Neural cell (in vitro differentiated cells): Measurements from ENCODE around the gene DNAJC27. TPM values are rescaled to one million over a fixed set of nuclear protein-coding genes. Genes with fewer than 3 reads are reported as not detected.

ENCODE experiments used
- H2AFZ ChIP-seq: fragments of 200-600, 300-800 bp; sonication (generic), shearing (Covaris generic); 2 replicates; pipeline ENCODE4 v1.6.0; 2014; ENCODE audit warnings: low read depth, mild to moderate bottlenecking, antibody characterized with exemption, low read length, moderate library complexity
- H3F3A ChIP-seq: fragments of 200-600 bp; shearing (Covaris generic); 2 replicates; pipeline ENCODE4 v1.6.1; 2016; ENCODE audit warnings: mild to moderate bottlenecking, moderate library complexity, mixed read lengths, antibody characterized with exemption, low read length; ENCODE audit not compliant: insufficient read depth, poor library complexity, severe bottlenecking
- H3K27ac ChIP-seq: fragments of 200-600, 300-800 bp; sonication (generic), shearing (Covaris generic); 2 replicates; pipeline ENCODE4 v1.5.1; 2014; ENCODE audit warnings: mild to moderate bottlenecking, low read length, moderate library complexity
- H3K27me3 ChIP-seq: fragments of 300-800, 200-600 bp; sonication (generic), shearing (Covaris generic); 2 replicates; pipeline ENCODE4 v1.6.0; 2014; ENCODE audit warnings: mild to moderate bottlenecking, low read depth, low read length, moderate library complexity; ENCODE audit not compliant: insufficient read depth
- H3K36me3 ChIP-seq: fragments of 300-800, 200-600 bp; sonication (generic), shearing (Covaris generic); 2 replicates; pipeline ENCODE4 v1.5.1; 2014; ENCODE audit warnings: mild to moderate bottlenecking, antibody characterized with exemption, low read length, moderate library complexity; ENCODE audit not compliant: insufficient read depth
- H3K4me2 ChIP-seq: fragments of 300-800, 200-600 bp; sonication (generic), shearing (Covaris generic); 2 replicates; pipeline ENCODE4 v1.6.0; 2014; ENCODE audit warnings: mild to moderate bottlenecking, low read length
- H3K4me3 ChIP-seq: fragments of 300-800, 200-600 bp; sonication (generic), shearing (Covaris generic); 2 replicates; pipeline ENCODE4 v1.5.1; 2014; ENCODE audit warnings: mild to moderate bottlenecking, low read length, moderate library complexity
- H3K79me2 ChIP-seq: fragments of 200-600 bp; shearing (Covaris generic); replicated peaks from 2 replicates; pipeline ENCODE4 v1.6.0; 2014; ENCODE audit warnings: mild to moderate bottlenecking, low read length, moderate library complexity; ENCODE audit not compliant: insufficient read depth
- H3K9ac ChIP-seq: fragments of 300-800, 200-600 bp; sonication (generic), shearing (Covaris generic); 2 replicates; pipeline ENCODE4 v1.6.1; 2016; ENCODE audit warnings: mild to moderate bottlenecking, low read length, mixed read lengths
- H3K9me2 ChIP-seq: fragments of 200-600 bp; shearing (Covaris generic); 2 replicates; pipeline ENCODE4 v1.6.1; 2016; ENCODE audit warnings: mild to moderate bottlenecking, low read length, mixed read lengths; ENCODE audit not compliant: insufficient read depth
- H3K9me3 ChIP-seq: fragments of 200-600, 300-800 bp; sonication (generic), shearing (Covaris generic); 2 replicates; pipeline ENCODE4 v1.6.1; 2016; ENCODE audit warnings: mild to moderate bottlenecking, mixed run types, low read length, moderate library complexity, mixed read lengths
- H4K20me1 ChIP-seq: fragments of 200-600 bp; shearing (Covaris generic); 2 replicates; pipeline ENCODE4 v1.6.1; 2016; ENCODE audit warnings: mild to moderate bottlenecking, mixed run types; ENCODE audit not compliant: insufficient read depth
- EP300 ChIP-seq: fragments of 450-650 bp; conservative IDR thresholded peaks from 2 replicates; pipeline ENCODE4 v1.6.1; 2014; ENCODE audit warnings: antibody characterized with exemption, mild to moderate bottlenecking, moderate library complexity; ENCODE audit not compliant: poor library complexity, severe bottlenecking
- EZH2 ChIP-seq: fragments of 200-600, 300-800 bp; shearing (Covaris generic), sonication (generic); IDR thresholded peaks from 2 replicates; pipeline ENCODE4 v1.6.1; 2014; ENCODE audit warnings: antibody characterized with exemption, low read length, borderline replicate concordance, mild to moderate bottlenecking; ENCODE audit not compliant: insufficient read depth, poor library complexity, severe bottlenecking
- MXI1 ChIP-seq: fragments of 450-650 bp; conservative IDR thresholded peaks from 2 replicates; pipeline ENCODE4 v1.6.1; 2014; ENCODE audit warnings: antibody characterized with exemption, mild to moderate bottlenecking; ENCODE audit not compliant: poor library complexity, severe bottlenecking
- POLR2AphosphoS5 ChIP-seq: IDR thresholded peaks from 2 replicates; pipeline ENCODE4 v1.6.1; 2012
- RAD21 ChIP-seq: fragments of 450-650 bp; conservative IDR thresholded peaks from 2 replicates; pipeline ENCODE4 v1.6.1; 2014; ENCODE audit warnings: antibody characterized with exemption, mild to moderate bottlenecking, moderate library complexity
- SMC3 ChIP-seq: fragments of 450-650 bp; conservative IDR thresholded peaks from 2 replicates; pipeline ENCODE4 v1.6.1; 2014; ENCODE audit warnings: antibody characterized with exemption, mild to moderate bottlenecking, moderate library complexity; ENCODE audit not compliant: poor library complexity
- TAF1 ChIP-seq: IDR thresholded peaks from 2 replicates; pipeline ENCODE4 v1.6.1; 2012; ENCODE audit warnings: low read depth
- polyA plus RNA-seq: library from polyadenylated mRNA; depleted of rRNA; stranded (reverse); fragments of >200 nt; gene quantifications from 2 replicates; pipeline ENCODE4 v1.2.3, GENCODE V29; 2014
- TF ChIP-seq, protein P1 (sequence below): fragments of 450-650 bp; IDR thresholded peaks from 2 replicates; pipeline ENCODE4 v1.5.1; 2014; ENCODE audit warnings: antibody characterized with exemption, mild to moderate bottlenecking, moderate library complexity; ENCODE audit not compliant: poor library complexity, severe bottlenecking
- TF ChIP-seq, protein P2 (sequence below): IDR thresholded peaks from 2 replicates; pipeline ENCODE4 v1.6.1; 2012; ENCODE audit warnings: borderline replicate concordance

The DNAJC27 gene
- polyA plus RNA-seq, 1 donor from 2014 or later = 22.4 TPM

DNA sequence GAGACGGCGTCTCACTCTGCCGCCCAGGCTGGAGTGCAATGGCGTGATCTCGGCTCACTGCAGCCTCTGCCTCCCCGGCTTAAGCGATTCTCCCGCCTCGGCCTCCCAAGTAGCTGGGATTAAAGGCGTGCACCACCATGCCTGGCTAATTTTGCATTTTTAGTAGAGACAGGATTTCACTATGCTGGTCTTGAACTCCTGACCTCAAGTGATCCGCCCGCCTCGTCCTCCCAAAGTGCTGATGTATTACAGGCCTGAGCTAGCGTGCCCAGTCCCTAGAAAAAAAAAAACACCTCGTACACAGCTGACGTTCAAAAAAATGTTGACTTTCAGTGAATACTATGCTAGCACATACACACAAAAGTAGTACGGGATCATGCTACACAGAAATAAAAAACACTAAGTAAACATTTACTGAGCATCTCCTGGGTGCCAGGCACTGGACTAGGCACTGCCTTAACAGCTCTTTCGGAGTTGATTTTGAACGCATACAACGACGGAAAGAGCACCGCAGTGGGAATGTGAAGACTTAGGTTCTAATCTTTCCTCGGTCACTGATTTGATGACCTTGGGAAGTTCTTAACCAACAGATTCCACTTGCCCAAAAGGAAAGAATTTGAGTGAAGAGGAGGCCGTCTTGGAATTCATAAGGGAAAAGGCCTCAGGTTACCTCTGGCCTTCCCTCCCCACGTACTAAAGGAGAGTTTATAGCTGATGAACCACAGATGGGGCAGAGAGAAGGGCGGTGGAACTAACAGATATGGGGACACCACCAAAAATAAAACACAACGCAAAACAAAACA lies 1.1 kb downstream of the DNAJC27 start:
- no peak for TF ChIP-seq POLR2AphosphoS5
- no peak for TF ChIP-seq EP300
- no peak for TF ChIP-seq RAD21
- TF ChIP-seq, protein P1, sequence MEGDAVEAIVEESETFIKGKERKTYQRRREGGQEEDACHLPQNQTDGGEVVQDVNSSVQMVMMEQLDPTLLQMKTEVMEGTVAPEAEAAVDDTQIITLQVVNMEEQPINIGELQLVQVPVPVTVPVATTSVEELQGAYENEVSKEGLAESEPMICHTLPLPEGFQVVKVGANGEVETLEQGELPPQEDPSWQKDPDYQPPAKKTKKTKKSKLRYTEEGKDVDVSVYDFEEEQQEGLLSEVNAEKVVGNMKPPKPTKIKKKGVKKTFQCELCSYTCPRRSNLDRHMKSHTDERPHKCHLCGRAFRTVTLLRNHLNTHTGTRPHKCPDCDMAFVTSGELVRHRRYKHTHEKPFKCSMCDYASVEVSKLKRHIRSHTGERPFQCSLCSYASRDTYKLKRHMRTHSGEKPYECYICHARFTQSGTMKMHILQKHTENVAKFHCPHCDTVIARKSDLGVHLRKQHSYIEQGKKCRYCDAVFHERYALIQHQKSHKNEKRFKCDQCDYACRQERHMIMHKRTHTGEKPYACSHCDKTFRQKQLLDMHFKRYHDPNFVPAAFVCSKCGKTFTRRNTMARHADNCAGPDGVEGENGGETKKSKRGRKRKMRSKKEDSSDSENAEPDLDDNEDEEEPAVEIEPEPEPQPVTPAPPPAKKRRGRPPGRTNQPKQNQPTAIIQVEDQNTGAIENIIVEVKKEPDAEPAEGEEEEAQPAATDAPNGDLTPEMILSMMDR = no peak
- TF ChIP-seq TAF1 = no peak
- TF ChIP-seq, protein P2, sequence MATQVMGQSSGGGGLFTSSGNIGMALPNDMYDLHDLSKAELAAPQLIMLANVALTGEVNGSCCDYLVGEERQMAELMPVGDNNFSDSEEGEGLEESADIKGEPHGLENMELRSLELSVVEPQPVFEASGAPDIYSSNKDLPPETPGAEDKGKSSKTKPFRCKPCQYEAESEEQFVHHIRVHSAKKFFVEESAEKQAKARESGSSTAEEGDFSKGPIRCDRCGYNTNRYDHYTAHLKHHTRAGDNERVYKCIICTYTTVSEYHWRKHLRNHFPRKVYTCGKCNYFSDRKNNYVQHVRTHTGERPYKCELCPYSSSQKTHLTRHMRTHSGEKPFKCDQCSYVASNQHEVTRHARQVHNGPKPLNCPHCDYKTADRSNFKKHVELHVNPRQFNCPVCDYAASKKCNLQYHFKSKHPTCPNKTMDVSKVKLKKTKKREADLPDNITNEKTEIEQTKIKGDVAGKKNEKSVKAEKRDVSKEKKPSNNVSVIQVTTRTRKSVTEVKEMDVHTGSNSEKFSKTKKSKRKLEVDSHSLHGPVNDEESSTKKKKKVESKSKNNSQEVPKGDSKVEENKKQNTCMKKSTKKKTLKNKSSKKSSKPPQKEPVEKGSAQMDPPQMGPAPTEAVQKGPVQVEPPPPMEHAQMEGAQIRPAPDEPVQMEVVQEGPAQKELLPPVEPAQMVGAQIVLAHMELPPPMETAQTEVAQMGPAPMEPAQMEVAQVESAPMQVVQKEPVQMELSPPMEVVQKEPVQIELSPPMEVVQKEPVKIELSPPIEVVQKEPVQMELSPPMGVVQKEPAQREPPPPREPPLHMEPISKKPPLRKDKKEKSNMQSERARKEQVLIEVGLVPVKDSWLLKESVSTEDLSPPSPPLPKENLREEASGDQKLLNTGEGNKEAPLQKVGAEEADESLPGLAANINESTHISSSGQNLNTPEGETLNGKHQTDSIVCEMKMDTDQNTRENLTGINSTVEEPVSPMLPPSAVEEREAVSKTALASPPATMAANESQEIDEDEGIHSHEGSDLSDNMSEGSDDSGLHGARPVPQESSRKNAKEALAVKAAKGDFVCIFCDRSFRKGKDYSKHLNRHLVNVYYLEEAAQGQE = no peak
- TF ChIP-seq MXI1 = no peak
- no peak for TF ChIP-seq EZH2
- Histone ChIP-seq H3K79me2 (peaks cover 42% of the 10 kb centered on the region), H3K9me3 (no peaks in the 10 kb centered on the region)

DNA sequence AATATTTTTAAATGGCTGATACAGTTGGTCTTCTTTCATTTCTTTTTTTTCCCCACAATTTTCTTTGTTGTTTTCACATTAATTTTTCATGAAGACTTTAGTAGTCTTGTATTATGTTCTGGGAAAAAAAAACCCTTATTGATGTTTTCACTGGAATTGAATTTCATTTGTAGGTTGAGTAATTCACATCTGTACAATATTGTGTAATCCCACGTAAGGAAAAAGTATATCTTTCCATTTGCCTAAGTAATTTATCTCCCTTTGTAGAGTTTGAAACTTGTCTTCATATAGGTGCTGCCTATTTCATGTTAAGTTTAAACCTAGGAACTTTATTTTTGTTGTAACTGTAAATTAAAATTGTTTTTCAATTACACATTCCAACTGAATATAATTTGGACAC lies 2.0 kb downstream of the DNAJC27 start:
- Histone ChIP-seq H3K9me2 (no peaks in the 10 kb centered on the region), H2AFZ (no peak overlapping the region), H4K20me1 (no peaks in the 10 kb centered on the region), H3K4me3 (no peak overlapping the region), H3K9me3 (no peaks in the 10 kb centered on the region), H3K9ac (no peak overlapping the region), H3F3A (peaks cover 11% of the 10 kb centered on the region), H3K79me2 (peaks cover 42% of the 10 kb centered on the region), H3K27ac (no peak overlapping the region), H3K27me3 (no peaks in the 10 kb centered on the region), H3K36me3 (no peaks in the 10 kb centered on the region), H3K4me2 (no peak overlapping the region)
- TF ChIP-seq, protein P2 = no peak
- TF ChIP-seq SMC3 (no peak), RAD21 (no peak), EZH2 (no peak), POLR2AphosphoS5 (no peak), EP300 (no peak), TAF1 (no peak), MXI1 (no peak)
- TF ChIP-seq, protein P1 = no peak

More for the DNA sequence above, 1.1 kb downstream of the DNAJC27 start:
- peak overlapping the region; percentile 100 for H3K27ac ChIP-seq
- H3K4me2 ChIP-seq = peak overlapping the region; percentile 90
- H3K9me2 ChIP-seq = no peaks in the 10 kb centered on the region
- no peaks in the 10 kb centered on the region for H4K20me1 ChIP-seq
- no peaks in the 10 kb centered on the region for H3K36me3 ChIP-seq
- H3K4me3 ChIP-seq = peak overlapping the region; percentile 74
- peak overlapping the region; percentile 99 for H3K9ac ChIP-seq
- H3F3A ChIP-seq = peaks cover 11% of the 10 kb centered on the region
- no peaks in the 10 kb centered on the region for H3K27me3 ChIP-seq
- H2AFZ ChIP-seq = peak overlapping the region; percentile 94
